Measurements from ENCODE around the gene FMNL1. TPM values are rescaled to one million over a fixed set of nuclear protein-coding genes. Genes with fewer than 3 reads are reported as not detected.

Gene FMNL1
- total and polyA plus RNA-seq, 10 of the 15 experiments (the other 5 are each of a cell fraction or from before 2014, with no cell fraction given): 3.3 to 108 (median 19.5) TPM

DNA sequence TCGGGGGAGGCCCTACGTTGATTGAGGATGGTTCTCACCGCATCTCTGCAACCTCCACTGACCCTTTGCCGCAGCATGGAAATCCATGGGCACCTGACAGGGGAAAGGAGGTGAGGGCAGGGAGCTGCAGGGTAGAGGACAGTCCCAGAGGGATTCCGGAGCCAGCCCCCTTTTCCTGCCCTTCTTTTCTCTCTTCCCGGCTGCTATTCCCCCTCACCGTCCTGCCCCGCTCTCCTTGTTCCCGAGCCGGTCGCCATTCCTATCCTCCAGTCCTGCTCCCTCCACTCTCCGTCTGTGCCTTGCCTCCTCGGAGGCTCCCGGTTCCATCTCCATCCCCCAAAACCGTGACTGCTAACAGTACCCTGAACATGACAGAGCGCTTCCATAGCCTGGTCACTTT is 35.4 kb downstream of the FMNL1 start:
- no peak overlapping the region for H3K9ac ChIP-seq (ENCODE audit: control insufficient read depth, insufficient read depth, low read length)
- H3K4me1 ChIP-seq (ENCODE audit: control insufficient read depth, insufficient read depth, low read length): peaks cover 12% of the 10 kb centered on the region; the same call in 1 of the 2 replicates
- H3K27ac ChIP-seq (ENCODE audit: control insufficient read depth, insufficient read depth): no peak overlapping the region
- no peak for DNase-seq (ENCODE audit: low read depth, low spot score)
- BruUV-seq (replicated peaks): no TSS peak
- H3K27me3 ChIP-seq (replicated peaks in 1 of 2; ENCODE audit: control insufficient read depth in 2 of 2, insufficient read depth in 2 of 2, low read length in 1 of 2): no peaks in the 10 kb centered on the region
- TF ChIP-seq SPI1 (IDR thresholded peaks at IDR 0.05; ENCODE audit: borderline replicate concordance, insufficient read depth, low read depth, low read length): no peak
- TF ChIP-seq POLR2A (IDR thresholded peaks at IDR 0.05; ENCODE audit: low read depth, low read length): no peak
- TF ChIP-seq CHD1 (IDR thresholded peaks at IDR 0.05; ENCODE audit: low read depth, low read length): no peak
- no peak for TF ChIP-seq FOS (IDR thresholded peaks at IDR 0.05; ENCODE audit: borderline replicate concordance, extremely low read depth, insufficient read length)
- no peak for TF ChIP-seq MTA3 (IDR thresholded peaks at IDR 0.05; ENCODE audit: borderline replicate concordance, low read length)
- TF ChIP-seq, protein P1, sequence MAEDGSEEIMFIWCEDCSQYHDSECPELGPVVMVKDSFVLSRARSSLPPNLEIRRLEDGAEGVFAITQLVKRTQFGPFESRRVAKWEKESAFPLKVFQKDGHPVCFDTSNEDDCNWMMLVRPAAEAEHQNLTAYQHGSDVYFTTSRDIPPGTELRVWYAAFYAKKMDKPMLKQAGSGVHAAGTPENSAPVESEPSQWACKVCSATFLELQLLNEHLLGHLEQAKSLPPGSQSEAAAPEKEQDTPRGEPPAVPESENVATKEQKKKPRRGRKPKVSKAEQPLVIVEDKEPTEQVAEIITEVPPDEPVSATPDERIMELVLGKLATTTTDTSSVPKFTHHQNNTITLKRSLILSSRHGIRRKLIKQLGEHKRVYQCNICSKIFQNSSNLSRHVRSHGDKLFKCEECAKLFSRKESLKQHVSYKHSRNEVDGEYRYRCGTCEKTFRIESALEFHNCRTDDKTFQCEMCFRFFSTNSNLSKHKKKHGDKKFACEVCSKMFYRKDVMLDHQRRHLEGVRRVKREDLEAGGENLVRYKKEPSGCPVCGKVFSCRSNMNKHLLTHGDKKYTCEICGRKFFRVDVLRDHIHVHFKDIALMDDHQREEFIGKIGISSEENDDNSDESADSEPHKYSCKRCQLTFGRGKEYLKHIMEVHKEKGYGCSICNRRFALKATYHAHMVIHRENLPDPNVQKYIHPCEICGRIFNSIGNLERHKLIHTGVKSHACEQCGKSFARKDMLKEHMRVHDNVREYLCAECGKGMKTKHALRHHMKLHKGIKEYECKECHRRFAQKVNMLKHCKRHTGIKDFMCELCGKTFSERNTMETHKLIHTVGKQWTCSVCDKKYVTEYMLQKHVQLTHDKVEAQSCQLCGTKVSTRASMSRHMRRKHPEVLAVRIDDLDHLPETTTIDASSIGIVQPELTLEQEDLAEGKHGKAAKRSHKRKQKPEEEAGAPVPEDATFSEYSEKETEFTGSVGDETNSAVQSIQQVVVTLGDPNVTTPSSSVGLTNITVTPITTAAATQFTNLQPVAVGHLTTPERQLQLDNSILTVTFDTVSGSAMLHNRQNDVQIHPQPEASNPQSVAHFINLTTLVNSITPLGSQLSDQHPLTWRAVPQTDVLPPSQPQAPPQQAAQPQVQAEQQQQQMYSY (CRISPR knock-in tag; IDR thresholded peaks at IDR 0.05): no peak
- no peak for TF ChIP-seq ZNF384 (IDR thresholded peaks at IDR 0.05; ENCODE audit: borderline replicate concordance, low read depth, low read length)
- no peak for TF ChIP-seq HCFC1 (IDR thresholded peaks at IDR 0.05; ENCODE audit: low read length)
- no peak for TF ChIP-seq MXI1 (IDR thresholded peaks at IDR 0.05; ENCODE audit: low read depth, low read length)
- TF ChIP-seq RAD21 (IDR thresholded peaks at IDR 0.05; ENCODE audit: insufficient read depth, low read depth, low read length): no peak
- TF ChIP-seq SMAD5 (IDR thresholded peaks at IDR 0.05; ENCODE audit: low read depth): no peak
- TF ChIP-seq YBX1 (IDR thresholded peaks at IDR 0.05): no peak
- no peak for TF ChIP-seq CHD2 (IDR thresholded peaks at IDR 0.05; ENCODE audit: borderline replicate concordance, low read depth, low read length)
- no peak for TF ChIP-seq SP1 (IDR thresholded peaks at IDR 0.05; ENCODE audit: low read depth, low read length)
- TF ChIP-seq KAT2A (conservative IDR thresholded peaks at IDR 0.05; ENCODE audit: control insufficient read depth, low read depth, low read length): no peak
- no peak for TF ChIP-seq CHD4 (IDR thresholded peaks at IDR 0.05)
- TF ChIP-seq, protein P2, sequence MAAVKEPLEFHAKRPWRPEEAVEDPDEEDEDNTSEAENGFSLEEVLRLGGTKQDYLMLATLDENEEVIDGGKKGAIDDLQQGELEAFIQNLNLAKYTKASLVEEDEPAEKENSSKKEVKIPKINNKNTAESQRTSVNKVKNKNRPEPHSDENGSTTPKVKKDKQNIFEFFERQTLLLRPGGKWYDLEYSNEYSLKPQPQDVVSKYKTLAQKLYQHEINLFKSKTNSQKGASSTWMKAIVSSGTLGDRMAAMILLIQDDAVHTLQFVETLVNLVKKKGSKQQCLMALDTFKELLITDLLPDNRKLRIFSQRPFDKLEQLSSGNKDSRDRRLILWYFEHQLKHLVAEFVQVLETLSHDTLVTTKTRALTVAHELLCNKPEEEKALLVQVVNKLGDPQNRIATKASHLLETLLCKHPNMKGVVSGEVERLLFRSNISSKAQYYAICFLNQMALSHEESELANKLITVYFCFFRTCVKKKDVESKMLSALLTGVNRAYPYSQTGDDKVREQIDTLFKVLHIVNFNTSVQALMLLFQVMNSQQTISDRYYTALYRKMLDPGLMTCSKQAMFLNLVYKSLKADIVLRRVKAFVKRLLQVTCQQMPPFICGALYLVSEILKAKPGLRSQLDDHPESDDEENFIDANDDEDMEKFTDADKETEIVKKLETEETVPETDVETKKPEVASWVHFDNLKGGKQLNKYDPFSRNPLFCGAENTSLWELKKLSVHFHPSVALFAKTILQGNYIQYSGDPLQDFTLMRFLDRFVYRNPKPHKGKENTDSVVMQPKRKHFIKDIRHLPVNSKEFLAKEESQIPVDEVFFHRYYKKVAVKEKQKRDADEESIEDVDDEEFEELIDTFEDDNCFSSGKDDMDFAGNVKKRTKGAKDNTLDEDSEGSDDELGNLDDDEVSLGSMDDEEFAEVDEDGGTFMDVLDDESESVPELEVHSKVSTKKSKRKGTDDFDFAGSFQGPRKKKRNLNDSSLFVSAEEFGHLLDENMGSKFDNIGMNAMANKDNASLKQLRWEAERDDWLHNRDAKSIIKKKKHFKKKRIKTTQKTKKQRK (IDR thresholded peaks at IDR 0.05; ENCODE audit: low read depth, low read length): no peak
- H3K79me2 ChIP-seq (ENCODE audit: control insufficient read depth, insufficient read depth, low read length): no peaks in the 10 kb centered on the region
- SMC1A ChIA-PET (ENCODE audit: uncharacterized antibody, unreplicated experiment): interaction anchor here (1.4 to 1.7 kb wide), 2 partner anchors 20 to 38 kb away, joined by 5 to 6 read pairs; no protein-coding TSS in a partner anchor
- H3K9me3 ChIP-seq (replicated peaks; ENCODE audit: control insufficient read depth, insufficient read depth, low read length): no peaks in the 10 kb centered on the region
- CTCF ChIA-PET: interaction anchor here (1.0 to 1.7 kb wide), 3 partner anchors 36 to 122 kb away, joined by 3 to 4 read pairs (median 4); partner anchors contain the start of genes ACBD4 and FMNL1
- POLR2A ChIA-PET: no interaction called here
- H3K4me2 ChIP-seq (ENCODE audit: control insufficient read depth, insufficient read depth): no peak overlapping the region
- H4K20me1 ChIP-seq (ENCODE audit: control insufficient read depth, insufficient read depth): no peaks in the 10 kb centered on the region
- intact Hi-C loops (cut with micrococcal nuclease; ENCODE audit: unreplicated experiment) (no loop called here), in situ Hi-C loops (cut with MboI) (loop anchor here (25.0 kb wide), 1 partner anchor 355 kb away; no protein-coding TSS in a partner anchor)
- RAD21 ChIA-PET (ENCODE audit: unreplicated experiment): interaction anchor here (0.8 kb wide), 1 partner anchor 38 kb away, joined by 3 read pairs; no protein-coding TSS in a partner anchor
- H2AFZ ChIP-seq (ENCODE audit: control insufficient read depth, low read depth, low read length): no peak overlapping the region
- no peak overlapping the region for H3K4me3 ChIP-seq
- FAIRE-seq: no peak
- no peaks in the 10 kb centered on the region for H3K36me3 ChIP-seq (ENCODE audit: control insufficient read depth in 2 of 2, insufficient read depth in 2 of 2, low read length in 1 of 2)
- 84% methylated on average over 13 of the region's 16 CpGs for WGBS (ENCODE audit: insufficient coverage, insufficient replicate concordance, low lambda C conversion rate, missing lambda C conversion rate)
- no peak for ATAC-seq
